Mesendoderm (in vitro differentiated cells): ENCODE measurements around the gene NAA38. TPM values are rescaled to one million over a fixed set of nuclear protein-coding genes. Genes with fewer than 3 reads are reported as not detected.

ENCODE experiments used
- DNase-seq: peaks from one replicate; pipeline ENCODE4 v3.0.0; 2013
- H2AK5ac ChIP-seq: 2 replicates; pipeline ENCODE4 v1.6.1; 2013; ENCODE audit warnings: low read length, inconsistent platforms
- H2BK120ac ChIP-seq: 2 replicates; pipeline ENCODE4 v1.6.1; 2013; ENCODE audit warnings: low read depth, mild to moderate bottlenecking, low read length, moderate library complexity, mixed read lengths
- H2BK15ac ChIP-seq: replicated peaks from 2 replicates; pipeline ENCODE4 v1.6.1; 2013; ENCODE audit warnings: low read depth, mild to moderate bottlenecking, moderate library complexity
- H2BK5ac ChIP-seq: 2 replicates; pipeline ENCODE4 v1.6.1; 2013; ENCODE audit warnings: low read length, inconsistent platforms
- H3K18ac ChIP-seq: 2 replicates; pipeline ENCODE4 v1.6.1; 2013; ENCODE audit warnings: mild to moderate bottlenecking, low read length, mixed read lengths
- H3K23ac ChIP-seq: one replicate; pipeline ENCODE4 v1.6.1; 2013; ENCODE audit warnings: low read length
- H3K27ac ChIP-seq: 2 replicates; pipeline ENCODE4 v1.5.1; 2013; ENCODE audit warnings: low read depth, mild to moderate bottlenecking, inconsistent platforms, low read length, moderate library complexity
- H3K27me3 ChIP-seq: 2 replicates; pipeline ENCODE4 v1.6.1; 2013; ENCODE audit warnings: low read length, control low read depth, mild to moderate bottlenecking, inconsistent platforms; ENCODE audit not compliant: insufficient read depth, poor library complexity
- H3K36me3 ChIP-seq: 2 replicates; pipeline ENCODE4 v1.6.1; 2013; ENCODE audit warnings: low read length, inconsistent platforms; ENCODE audit not compliant: control insufficient read depth, insufficient read depth
- H3K4ac ChIP-seq: one replicate; pipeline ENCODE4 v1.6.1; 2013; ENCODE audit warnings: low read depth, mild to moderate bottlenecking, low read length, moderate library complexity
- H3K4me1 ChIP-seq: 2 replicates; pipeline ENCODE4 v1.6.1; 2013; ENCODE audit warnings: low read depth, low read length, inconsistent platforms; ENCODE audit not compliant: control insufficient read depth
- H3K4me2 ChIP-seq: 2 replicates; pipeline ENCODE4 v1.6.1; 2013; ENCODE audit warnings: low read length
- H3K4me3 ChIP-seq: 2 replicates; pipeline ENCODE4 v1.5.1; 2013; ENCODE audit warnings: mild to moderate bottlenecking, low read length
- H3K56ac ChIP-seq: one replicate; pipeline ENCODE4 v1.6.1; 2013; ENCODE audit warnings: low read length
- H3K79me1 ChIP-seq: 2 replicates; pipeline ENCODE4 v1.6.1; 2013; ENCODE audit warnings: low read length, inconsistent platforms
- H3K79me2 ChIP-seq: 2 replicates; pipeline ENCODE4 v1.6.1; 2013; ENCODE audit warnings: mild to moderate bottlenecking, low read length; ENCODE audit not compliant: control insufficient read depth, insufficient read depth
- H3K9ac ChIP-seq: 2 replicates; pipeline ENCODE4 v1.6.1; 2013; ENCODE audit warnings: low read length, inconsistent platforms
- H4K5ac ChIP-seq: one replicate; pipeline ENCODE4 v1.6.1; 2013; ENCODE audit warnings: low read length
- H4K8ac ChIP-seq: one replicate; pipeline ENCODE4 v1.6.1; 2013; ENCODE audit warnings: low read depth, mild to moderate bottlenecking, control low read depth, low read length, moderate library complexity
- WGBS: extraction: QIAGEN DNeasy Blood & Tissue Kit; methylation state at CpG from one replicate; pipeline ENCODE4 v1.1.7; 2013; ENCODE audit warnings: low lambda C conversion rate, missing lambda C conversion rate; ENCODE audit not compliant: insufficient coverage; ENCODE audit errors: extremely low coverage; 5-methylcytosine and 5-hydroxymethylcytosine counted together
- small RNA-seq: library from polyadenylated mRNA; stranded (forward); fragments of <200 nt; extraction: miRNeasy Mini kit (QIAGEN cat#:217004); gene quantifications from one replicate; pipeline ENCODE3, GENCODE V24; 2013; ENCODE audit not compliant: insufficient read depth

NAA38 gene

DNA sequence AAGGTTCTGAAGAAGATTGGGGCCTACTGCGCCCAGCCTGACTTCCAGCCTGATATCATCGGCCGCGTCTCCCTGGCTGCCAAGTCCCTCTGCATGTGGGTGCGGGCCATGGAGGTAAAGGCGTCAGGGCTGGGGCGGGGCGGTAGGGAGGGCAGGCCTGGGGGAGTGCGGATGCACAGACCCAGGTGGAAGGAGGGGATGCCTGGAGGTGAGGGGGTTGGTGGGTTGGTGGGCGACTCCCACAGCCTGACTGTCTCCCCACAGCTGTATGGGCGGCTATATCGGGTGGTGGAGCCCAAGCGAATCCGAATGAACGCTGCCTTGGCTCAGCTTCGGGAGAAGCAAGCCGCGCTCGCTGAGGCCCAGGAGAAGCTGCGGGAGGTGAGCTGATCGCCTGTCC, 50.2 kb downstream of the NAA38 start:
- no CpG with 5 or more reads among the region's 21 CpGs for WGBS
- no peak overlapping the region for H3K27ac ChIP-seq
- H2BK15ac ChIP-seq = no peak overlapping the region
- no peak overlapping the region for H3K23ac ChIP-seq
- no peak for DNase-seq
- H3K4me2 ChIP-seq = no peak overlapping the region
- H3K79me1 ChIP-seq = no peaks in the 10 kb centered on the region
- H2BK120ac ChIP-seq = no peak overlapping the region
- H3K4me3 ChIP-seq = no peak overlapping the region
- no peak overlapping the region for H3K9ac ChIP-seq
- no peak overlapping the region for H3K18ac ChIP-seq
- H3K27me3 ChIP-seq = no peaks in the 10 kb centered on the region
- no peaks in the 10 kb centered on the region for H3K4me1 ChIP-seq
- no peak overlapping the region for H4K8ac ChIP-seq
- H4K5ac ChIP-seq = no peak overlapping the region
- no peak overlapping the region for H3K56ac ChIP-seq
- no peak overlapping the region for H2BK5ac ChIP-seq
- H2AK5ac ChIP-seq = no peak overlapping the region
- no peak overlapping the region for H3K4ac ChIP-seq
- no peaks in the 10 kb centered on the region for H3K79me2 ChIP-seq
- no peaks in the 10 kb centered on the region for H3K36me3 ChIP-seq

Small RNA genes lying within 50 kb of the gene (small RNA-seq; reads per million reads assigned to genes)
- not detected for gene SCARNA21
